Measurements from ENCODE around the gene MRPS15.

Gene MRPS15

DNA sequence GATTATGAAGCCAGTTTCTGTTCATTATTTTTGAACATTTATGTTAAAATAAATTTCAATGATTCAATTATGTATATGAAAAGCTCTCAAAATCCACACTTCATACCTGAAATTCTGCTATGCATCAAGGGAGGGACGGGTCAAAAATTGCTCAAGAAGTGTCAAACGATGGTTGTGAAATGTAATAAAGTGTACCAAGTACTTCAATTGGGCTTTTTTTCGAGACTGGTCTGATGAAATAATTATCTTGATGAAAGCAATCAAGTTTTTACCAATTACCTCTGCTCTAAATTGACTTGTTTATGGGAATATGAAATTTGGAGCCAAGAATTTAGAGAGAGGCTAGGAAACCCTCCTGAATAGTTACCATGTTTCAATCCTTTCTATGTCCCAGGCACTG is 21.8 kb downstream of the MRPS15 start:
- no peaks in the 10 kb centered on the region for H3K4me1 ChIP-seq (ENCODE audit: insufficient read depth, low read length)
- H4K20me1 ChIP-seq (ENCODE audit: insufficient read depth, low read length) = no peaks in the 10 kb centered on the region
- H2AFZ ChIP-seq (ENCODE audit: low read depth, low read length) = no peak overlapping the region
- H3K9ac ChIP-seq (ENCODE audit: low read depth, low read length) = no peak overlapping the region
- H3K79me2 ChIP-seq (ENCODE audit: insufficient read depth, low read length) = no peaks in the 10 kb centered on the region
- no peak for DNase-seq
- no peak for TF ChIP-seq EZH2 (IDR thresholded peaks at IDR 0.05; ENCODE audit: borderline replicate concordance, low read depth, low read length, severe bottlenecking)
- TF ChIP-seq, protein P1, sequence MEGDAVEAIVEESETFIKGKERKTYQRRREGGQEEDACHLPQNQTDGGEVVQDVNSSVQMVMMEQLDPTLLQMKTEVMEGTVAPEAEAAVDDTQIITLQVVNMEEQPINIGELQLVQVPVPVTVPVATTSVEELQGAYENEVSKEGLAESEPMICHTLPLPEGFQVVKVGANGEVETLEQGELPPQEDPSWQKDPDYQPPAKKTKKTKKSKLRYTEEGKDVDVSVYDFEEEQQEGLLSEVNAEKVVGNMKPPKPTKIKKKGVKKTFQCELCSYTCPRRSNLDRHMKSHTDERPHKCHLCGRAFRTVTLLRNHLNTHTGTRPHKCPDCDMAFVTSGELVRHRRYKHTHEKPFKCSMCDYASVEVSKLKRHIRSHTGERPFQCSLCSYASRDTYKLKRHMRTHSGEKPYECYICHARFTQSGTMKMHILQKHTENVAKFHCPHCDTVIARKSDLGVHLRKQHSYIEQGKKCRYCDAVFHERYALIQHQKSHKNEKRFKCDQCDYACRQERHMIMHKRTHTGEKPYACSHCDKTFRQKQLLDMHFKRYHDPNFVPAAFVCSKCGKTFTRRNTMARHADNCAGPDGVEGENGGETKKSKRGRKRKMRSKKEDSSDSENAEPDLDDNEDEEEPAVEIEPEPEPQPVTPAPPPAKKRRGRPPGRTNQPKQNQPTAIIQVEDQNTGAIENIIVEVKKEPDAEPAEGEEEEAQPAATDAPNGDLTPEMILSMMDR (IDR thresholded peaks at IDR 0.05; ENCODE audit: borderline replicate concordance, extremely low read depth, low read length, poor library complexity, severe bottlenecking) = no peak
- no peaks in the 10 kb centered on the region for H3K27me3 ChIP-seq (ENCODE audit: insufficient read depth, low read length, poor library complexity)
- no peak overlapping the region for H3K4me2 ChIP-seq (ENCODE audit: insufficient read depth, low read length)
- H3K27ac ChIP-seq (ENCODE audit: low read length) = no peak overlapping the region
- H3K9me3 ChIP-seq (ENCODE audit: insufficient read depth, low read length, severe bottlenecking) = no peaks in the 10 kb centered on the region
- ATAC-seq (ENCODE audit: insufficient read depth, low read depth) = no peak
- H3K36me3 ChIP-seq (ENCODE audit: insufficient read depth, low read length) = no peaks in the 10 kb centered on the region; the same call in 1 of the 2 replicates
- H3K4me3 ChIP-seq (ENCODE audit: low read depth in 1 of 2, low read length in 2 of 2) = no peak overlapping the region

DNA sequence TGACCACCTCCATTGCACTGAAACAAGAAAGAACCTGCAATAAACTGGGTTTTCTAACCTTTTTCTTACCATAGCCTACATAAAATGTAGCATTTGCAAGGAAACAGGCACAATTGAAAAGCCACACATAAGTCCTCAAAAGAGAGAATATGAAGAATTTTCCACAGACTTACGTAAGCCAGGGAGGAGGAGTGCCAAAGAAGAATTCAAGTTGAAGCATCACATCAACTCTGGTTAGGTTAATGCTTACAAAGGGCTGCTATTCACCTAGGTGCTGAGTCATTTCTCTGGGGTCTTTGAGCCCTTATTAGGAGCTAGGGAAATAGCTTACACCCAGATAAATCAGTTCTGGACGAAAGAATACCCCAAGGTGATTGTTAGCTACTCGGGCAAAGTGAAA is 23.5 kb downstream of the MRPS15 start:
- H3K4me3 ChIP-seq (ENCODE audit: low read depth in 1 of 2, low read length in 2 of 2) = no peak overlapping the region
- no peak for DNase-seq
- no peak overlapping the region for H2AFZ ChIP-seq (ENCODE audit: low read depth, low read length)
- no peaks in the 10 kb centered on the region for H3K27me3 ChIP-seq (ENCODE audit: insufficient read depth, low read length, poor library complexity)
- H3K79me2 ChIP-seq (ENCODE audit: insufficient read depth, low read length) = no peaks in the 10 kb centered on the region
- no peak for ATAC-seq (ENCODE audit: insufficient read depth, low read depth)
- no peak overlapping the region for H3K9ac ChIP-seq (ENCODE audit: low read depth, low read length)
- no peaks in the 10 kb centered on the region; the same call in 1 of the 2 replicates for H3K36me3 ChIP-seq (ENCODE audit: insufficient read depth, low read length)
- no peak overlapping the region for H3K27ac ChIP-seq (ENCODE audit: low read length)
- no peaks in the 10 kb centered on the region for H3K4me1 ChIP-seq (ENCODE audit: insufficient read depth, low read length)
- H3K9me3 ChIP-seq (ENCODE audit: insufficient read depth, low read length, severe bottlenecking) = no peaks in the 10 kb centered on the region
- TF ChIP-seq, protein P1 (IDR thresholded peaks at IDR 0.05; ENCODE audit: borderline replicate concordance, extremely low read depth, low read length, poor library complexity, severe bottlenecking) = no peak
- no peak for TF ChIP-seq EZH2 (IDR thresholded peaks at IDR 0.05; ENCODE audit: borderline replicate concordance, low read depth, low read length, severe bottlenecking)
- H4K20me1 ChIP-seq (ENCODE audit: insufficient read depth, low read length) = no peaks in the 10 kb centered on the region
- H3K4me2 ChIP-seq (ENCODE audit: insufficient read depth, low read length) = no peak overlapping the region

DNA sequence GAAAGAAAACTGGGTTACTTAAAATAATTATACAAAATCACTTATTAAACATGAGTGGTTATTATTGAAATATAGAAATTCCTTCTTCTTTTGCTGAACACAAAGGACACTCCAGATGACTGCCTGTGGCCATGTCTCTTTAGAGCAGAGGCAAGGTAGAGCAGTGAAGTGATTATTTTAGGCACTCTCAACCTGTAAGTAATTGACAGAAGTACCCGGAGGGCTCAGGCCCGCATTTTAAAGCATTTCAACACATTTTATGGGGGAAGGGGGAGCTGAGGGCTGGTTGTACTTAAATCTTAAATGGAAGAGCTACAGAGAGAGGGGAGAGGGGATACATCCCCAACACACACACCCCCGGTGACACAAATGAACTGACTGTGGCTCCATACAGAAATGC is 24.1 kb downstream of the MRPS15 start:
- Histone ChIP-seq H3K4me1 (ENCODE audit: insufficient read depth, low read length) (no peaks in the 10 kb centered on the region), H3K9ac (ENCODE audit: low read depth, low read length) (no peak overlapping the region), H2AFZ (ENCODE audit: low read depth, low read length) (no peak overlapping the region), H4K20me1 (ENCODE audit: insufficient read depth, low read length) (no peaks in the 10 kb centered on the region), H3K27me3 (ENCODE audit: insufficient read depth, low read length, poor library complexity) (no peaks in the 10 kb centered on the region), H3K27ac (ENCODE audit: low read length) (no peak overlapping the region), H3K79me2 (ENCODE audit: insufficient read depth, low read length) (no peaks in the 10 kb centered on the region), H3K4me3 (ENCODE audit: low read depth in 1 of 2, low read length in 2 of 2) (no peak overlapping the region), H3K9me3 (ENCODE audit: insufficient read depth, low read length, severe bottlenecking) (no peaks in the 10 kb centered on the region), H3K4me2 (ENCODE audit: insufficient read depth, low read length) (no peak overlapping the region), H3K36me3 (ENCODE audit: insufficient read depth, low read length) (no peaks in the 10 kb centered on the region; the same call in 1 of the 2 replicates)
- DNase-seq = no peak
- ATAC-seq (ENCODE audit: insufficient read depth, low read depth) = no peak
- TF ChIP-seq, protein P1 (IDR thresholded peaks at IDR 0.05; ENCODE audit: borderline replicate concordance, extremely low read depth, low read length, poor library complexity, severe bottlenecking) = no peak
- TF ChIP-seq EZH2 (IDR thresholded peaks at IDR 0.05; ENCODE audit: borderline replicate concordance, low read depth, low read length, severe bottlenecking) = no peak

DNA sequence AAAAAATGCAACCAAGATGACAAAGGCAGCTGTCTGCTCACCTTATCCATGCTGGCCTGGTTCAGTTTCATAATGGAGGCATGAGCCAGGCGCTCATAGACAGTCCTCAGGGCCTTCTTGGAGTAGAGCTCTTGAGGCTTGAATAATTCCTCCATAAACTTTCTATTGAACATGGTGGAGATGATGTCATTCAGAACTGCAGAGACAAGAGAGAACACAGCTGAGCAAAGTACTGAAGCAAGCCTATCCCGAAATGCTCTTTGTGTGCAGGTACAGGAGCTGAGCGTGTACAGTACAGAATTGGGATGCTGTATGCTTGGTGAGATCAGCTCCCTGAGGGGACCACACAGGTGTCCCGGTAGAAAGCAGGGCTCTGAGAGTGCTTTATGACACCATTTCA is 25.5 kb downstream of the MRPS15 start:
- no peaks in the 10 kb centered on the region for H3K27me3 ChIP-seq (ENCODE audit: insufficient read depth, low read length, poor library complexity)
- no peaks in the 10 kb centered on the region for H3K9me3 ChIP-seq (ENCODE audit: insufficient read depth, low read length, severe bottlenecking)
- H3K4me1 ChIP-seq (ENCODE audit: insufficient read depth, low read length) = no peaks in the 10 kb centered on the region
- H3K36me3 ChIP-seq (ENCODE audit: insufficient read depth, low read length) = no peaks in the 10 kb centered on the region; the same call in 1 of the 2 replicates
- no peak overlapping the region for H3K4me2 ChIP-seq (ENCODE audit: insufficient read depth, low read length)
- no peaks in the 10 kb centered on the region for H3K79me2 ChIP-seq (ENCODE audit: insufficient read depth, low read length)
- H3K27ac ChIP-seq (ENCODE audit: low read length) = no peak overlapping the region
- ATAC-seq (ENCODE audit: insufficient read depth, low read depth) = no peak
- no peak for DNase-seq
- H3K4me3 ChIP-seq (ENCODE audit: low read depth in 1 of 2, low read length in 2 of 2) = no peak overlapping the region
- H3K9ac ChIP-seq (ENCODE audit: low read depth, low read length) = no peak overlapping the region
- H4K20me1 ChIP-seq (ENCODE audit: insufficient read depth, low read length) = no peaks in the 10 kb centered on the region
- no peak for TF ChIP-seq EZH2 (IDR thresholded peaks at IDR 0.05; ENCODE audit: borderline replicate concordance, low read depth, low read length, severe bottlenecking)
- TF ChIP-seq, protein P1 (IDR thresholded peaks at IDR 0.05; ENCODE audit: borderline replicate concordance, extremely low read depth, low read length, poor library complexity, severe bottlenecking) = no peak
- no peak overlapping the region for H2AFZ ChIP-seq (ENCODE audit: low read depth, low read length)

Measured in DND-41 (cell line).